Kidney (tissue), 14 donors: ENCODE measurements around the gene OR10H5. TPM values are rescaled to one million over a fixed set of nuclear protein-coding genes. Genes with fewer than 3 reads are reported as not detected.
A peak's percentile ranks its signal among the peaks of the same experiment; 100 is the strongest.
"Not testable (repeated sequence)": the region's sequence is repeated elsewhere in the genome, so short reads cannot be mapped to it uniquely, and the experiment has no call there.

ENCODE experiments used
- DNase-seq, 5 donors: peaks; one replicate each; pipeline ENCODE4 v3.0.0-alpha.2; 2013 to 2020
- FAIRE-seq: peaks from 2 replicates; lab custom pipeline; 2012; peaks lifted over from hg19 to GRCh38; lab: Jason Lieb, UNC
- H3K27ac ChIP-seq, 2 donors: one replicate each; pipeline ENCODE4 v1.7.0; 2013; ENCODE audit warnings: low read depth in 2 of 2, low read length in 2 of 2, inconsistent platforms in 1 of 2
- H3K27me3 ChIP-seq: one replicate; pipeline ENCODE4 v1.7.1; 2013; ENCODE audit warnings: low read length, inconsistent platforms; ENCODE audit not compliant: control insufficient read depth, insufficient read depth
- H3K36me3 ChIP-seq, 3 donors: one replicate each; pipeline versions ENCODE4 v1.7.0 to v1.7.1; 2013; ENCODE audit warnings: low read length in 3 of 3, control low read depth in 1 of 3, inconsistent platforms in 1 of 3; ENCODE audit not compliant: insufficient read depth in 3 of 3, control insufficient read depth in 2 of 3
- H3K4me1 ChIP-seq, 3 donors: one replicate each; pipeline versions ENCODE4 v1.7.0 to v1.7.1; 2013; ENCODE audit warnings: low read length in 3 of 3, inconsistent platforms in 1 of 3, low read depth in 1 of 3; ENCODE audit not compliant: control insufficient read depth in 2 of 3, insufficient read depth in 2 of 3
- H3K4me3 ChIP-seq, 3 donors: one replicate each; pipeline versions ENCODE4 v1.7.0 to v1.8.1; 2013; ENCODE audit warnings: low read length in 3 of 3, control low read depth in 1 of 3, inconsistent platforms in 1 of 3
- H3K9ac ChIP-seq, 3 donors: one replicate each; pipeline versions ENCODE4 v1.7.0 to v1.7.1; 2013; ENCODE audit warnings: low read length in 3 of 3, control low read depth in 1 of 3, inconsistent platforms in 1 of 3
- H3K9me3 ChIP-seq, 3 donors: one replicate each; pipeline versions ENCODE4 v1.7.0 to v1.7.1; 2013; ENCODE audit warnings: low read length in 3 of 3, control low read depth in 1 of 3, inconsistent platforms in 1 of 3; ENCODE audit not compliant: control insufficient read depth in 2 of 3, insufficient read depth in 1 of 3
- intact Hi-C: fragments of 100-400 bp; cut with DNase I; formaldehyde crosslinking; loops from one replicate; pipeline ENCODE4 v1.11.1; 2022
- polyA plus RNA-seq: library from polyadenylated mRNA; stranded (reverse); fragments of 350-450 nt; fragmentation: Illumina TruSeq; extraction: RNeasy Lipid Tissue Mini Kit (QIAGEN cat#74804); gene quantifications from one replicate; pipeline ENCODE4 v1.2.3, GENCODE V29; 2014; ENCODE audit warnings: low read depth, low replicate concordance; ENCODE audit not compliant: insufficient read depth
- total RNA-seq: library from RNA; stranded (reverse); fragmentation: NEBNext Ultra II Directional; extraction: Animal tissue kit (Norgen Biotek cat#: 25700); gene quantifications from one replicate; pipeline ENCODE4 v1.2.1, GENCODE V29; 2021
- TF ChIP-seq, protein P1 (sequence below): IDR thresholded peaks from 3 replicates; pipeline ENCODE4 v1.5.1; 2012; ENCODE audit warnings: mild to moderate bottlenecking, moderate library complexity, borderline replicate concordance; ENCODE audit not compliant: insufficient read depth; ENCODE audit errors: extremely low read depth
- donor health status: control.
- donor health status: control.
- donor health status: control.
- donor health status: control.
- donor health status: control.
- donor health status: DM: yes; HTN: yes; CAD: no.
- donor health status: Normal renal cell carcinoma (clear cell type).

The OR10H5 gene
- total and polyA plus RNA-seq, 2 donors from 2014 or later, result not detected

DNA sequence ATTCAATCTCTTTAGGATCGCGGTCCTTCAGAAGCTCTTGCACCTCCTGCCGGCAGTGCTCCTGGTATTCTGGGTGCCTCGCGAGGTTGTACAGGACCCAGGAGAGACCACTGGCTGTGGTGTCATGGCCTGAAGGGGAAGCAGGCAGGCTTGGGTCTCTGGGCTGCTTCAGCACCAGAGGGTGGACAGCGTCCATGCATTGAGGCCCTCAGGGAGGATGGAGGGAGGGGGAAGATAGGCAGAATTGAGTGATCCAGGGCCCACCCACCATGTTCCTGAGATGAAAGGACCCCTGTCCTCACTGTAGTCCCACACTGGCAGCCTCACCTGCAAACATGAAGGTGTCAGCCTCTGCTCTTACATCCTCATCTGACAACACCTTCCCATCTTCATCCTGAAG lies 17.9 kb upstream of the OR10H5 start:
- FAIRE-seq (no peak), DNase-seq (peak in 2 of 5 donors; percentile 25 to 41)
- H3K27me3 ChIP-seq, result no peaks in the 10 kb centered on the region

DNA sequence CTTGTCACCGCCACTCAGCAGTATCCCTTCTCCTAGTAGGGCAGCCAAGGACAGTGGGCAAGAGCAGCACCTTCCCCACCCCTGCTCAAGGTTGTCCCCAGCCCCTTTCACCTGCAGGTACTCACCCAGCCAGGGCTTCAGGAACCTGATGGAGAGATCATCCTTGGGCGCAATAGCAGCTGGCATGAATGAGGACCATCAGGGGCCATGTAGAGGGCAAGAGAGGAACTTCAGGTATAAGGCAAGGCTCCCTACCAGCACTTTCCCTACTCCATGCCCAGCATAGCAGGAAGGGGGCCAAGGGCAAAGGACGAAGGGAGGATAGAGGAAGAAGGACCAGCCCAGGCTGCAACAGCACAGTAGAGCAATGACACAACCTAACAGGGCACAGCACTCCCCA lies 13.3 kb upstream of the OR10H5 start:
- DNase-seq, FAIRE-seq, H3K4me3 ChIP-seq, H3K36me3 ChIP-seq, intact Hi-C loops, H3K9ac ChIP-seq, H3K9me3 ChIP-seq, H3K4me1 ChIP-seq, H3K27me3 ChIP-seq, H3K27ac ChIP-seq: not testable (repeated sequence)

More for the DNA sequence above, 17.9 kb upstream of the OR10H5 start:
- no peak overlapping the region for H3K9ac ChIP-seq
- H3K27ac ChIP-seq, result no peak overlapping the region
- intact Hi-C loops, result no loop called here
- H3K36me3 ChIP-seq, result no peaks in the 10 kb centered on the region
- peaks cover 0 to 4% (median 0%) of the 10 kb centered on the region in 3 donors for H3K9me3 ChIP-seq
- no peaks in the 10 kb centered on the region for H3K4me1 ChIP-seq
- TF ChIP-seq, protein P1, sequence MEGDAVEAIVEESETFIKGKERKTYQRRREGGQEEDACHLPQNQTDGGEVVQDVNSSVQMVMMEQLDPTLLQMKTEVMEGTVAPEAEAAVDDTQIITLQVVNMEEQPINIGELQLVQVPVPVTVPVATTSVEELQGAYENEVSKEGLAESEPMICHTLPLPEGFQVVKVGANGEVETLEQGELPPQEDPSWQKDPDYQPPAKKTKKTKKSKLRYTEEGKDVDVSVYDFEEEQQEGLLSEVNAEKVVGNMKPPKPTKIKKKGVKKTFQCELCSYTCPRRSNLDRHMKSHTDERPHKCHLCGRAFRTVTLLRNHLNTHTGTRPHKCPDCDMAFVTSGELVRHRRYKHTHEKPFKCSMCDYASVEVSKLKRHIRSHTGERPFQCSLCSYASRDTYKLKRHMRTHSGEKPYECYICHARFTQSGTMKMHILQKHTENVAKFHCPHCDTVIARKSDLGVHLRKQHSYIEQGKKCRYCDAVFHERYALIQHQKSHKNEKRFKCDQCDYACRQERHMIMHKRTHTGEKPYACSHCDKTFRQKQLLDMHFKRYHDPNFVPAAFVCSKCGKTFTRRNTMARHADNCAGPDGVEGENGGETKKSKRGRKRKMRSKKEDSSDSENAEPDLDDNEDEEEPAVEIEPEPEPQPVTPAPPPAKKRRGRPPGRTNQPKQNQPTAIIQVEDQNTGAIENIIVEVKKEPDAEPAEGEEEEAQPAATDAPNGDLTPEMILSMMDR, result no peak
- H3K4me3 ChIP-seq, result no peak overlapping the region

GRCh38 chr19:15775249-15775648 lies 12.2 kb upstream of the OR10H5 start:
- no peak for FAIRE-seq

DNA sequence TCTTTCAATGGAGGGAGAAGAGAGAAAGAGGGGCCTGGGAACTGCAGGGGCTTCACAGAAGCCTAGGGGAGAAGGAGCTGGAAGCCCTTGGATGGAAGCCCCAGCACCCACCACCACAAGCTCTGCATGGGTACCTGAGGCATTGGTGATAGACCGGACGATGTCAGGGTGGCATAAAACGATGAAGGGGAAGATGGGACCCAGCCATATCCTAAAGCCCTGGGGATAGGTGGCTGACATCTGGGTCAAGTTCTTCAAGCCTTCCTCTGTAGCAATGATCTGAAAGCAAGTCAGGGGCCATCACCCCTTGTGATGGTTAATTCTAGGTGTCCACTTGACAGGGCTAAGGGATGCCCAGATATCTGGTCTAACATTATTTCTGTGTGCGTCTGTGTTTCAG lies 11.2 kb upstream of the OR10H5 start:
- Histone ChIP-seq H3K27ac (no peak overlapping the region), H3K27me3 (no peaks in the 10 kb centered on the region), H3K4me1 (no peaks in the 10 kb centered on the region), H3K36me3 (no peaks in the 10 kb centered on the region), H3K4me3 (no peak overlapping the region), H3K9ac (no peak overlapping the region), H3K9me3 (no peaks in the 10 kb centered on the region)
- DNase-seq (no peak), FAIRE-seq (no peak)
- TF ChIP-seq, protein P1, result no peak
- intact Hi-C loops, result no loop called here

More at GRCh38 chr19:15775249-15775648, 12.2 kb upstream of the OR10H5 start:
- Histone ChIP-seq H3K27me3 (no peaks in the 10 kb centered on the region), H3K27ac (no peak overlapping the region), H3K9me3 (no peaks in the 10 kb centered on the region), H3K4me1 (no peaks in the 10 kb centered on the region), H3K9ac (no peak overlapping the region), H3K36me3 (no peaks in the 10 kb centered on the region), H3K4me3 (no peak overlapping the region)
- DNase-seq, result no peak
- intact Hi-C loops, result no loop called here
- TF ChIP-seq, protein P1, result no peak
